Measurements from ENCODE around the gene CNNM4. TPM values are rescaled to one million over a fixed set of nuclear protein-coding genes. Genes with fewer than 3 reads are reported as not detected.

The CNNM4 gene
- total and polyA plus RNA-seq, 12 donors, result 4.3 to 59.7 (median 32.5) TPM

- no peaks in the 10 kb centered on the region for H3K27me3 ChIP-seq
- no peaks in the 10 kb centered on the region for H3K9me3 ChIP-seq
- peaks cover 0 to 53% (median 14%) of the 10 kb centered on the region in 9 donors for H3K4me1 ChIP-seq
- H3K4me3 ChIP-seq, result peak overlapping the region in 1 of 10 donors; percentile 18
- intact Hi-C loops (cut with DNase I), result no loop called here
- peaks cover 0 to 58% (median 0%) of the 10 kb centered on the region in 9 donors for H3K36me3 ChIP-seq
- H3K27ac ChIP-seq, result no peak overlapping the region
- ATAC-seq (peak in 1 of 8 donors; percentile 7), DNase-seq (no peak)
- 89% methylated on average over 37 of the region's 37 CpGs for WGBS, 2 donors
- TF ChIP-seq CTCF (IDR thresholded peaks at IDR 0.05), result no peak
Measured at GRCh38 chr2:96839875-96840850, 79.5 kb downstream of the CNNM4 start.

GRCh38 chr2:96841701-96842495 lies 81.2 kb downstream of the CNNM4 start:
- H3K9me3 ChIP-seq, result no peaks in the 10 kb centered on the region
- peak overlapping the region in 7 of 10 donors; percentile 39 to 83 (median 71) for H3K27ac ChIP-seq
- TF ChIP-seq CTCF (IDR thresholded peaks at IDR 0.05), result no peak
- 77 to 82% methylated on average over 15 to 16 of the region's 16 CpGs for WGBS, 2 donors
- intact Hi-C loops (cut with DNase I), result no loop called here
- H3K36me3 ChIP-seq, result peaks cover 0 to 51% (median 11%) of the 10 kb centered on the region in 9 donors
- peak overlapping the region in 6 of 10 donors; percentile 9 to 25 (median 18) for H3K4me3 ChIP-seq
- DNase-seq (no peak), ATAC-seq (peak in 5 of 8 donors; percentile 7 to 51 (median 36))
- H3K4me1 ChIP-seq, result peaks cover 0 to 53% (median 14%) of the 10 kb centered on the region in 9 donors
- no peaks in the 10 kb centered on the region for H3K27me3 ChIP-seq

- H3K4me3 ChIP-seq, result peak overlapping the region in 5 of 10 donors; percentile 9 to 25 (median 22)
- peaks cover 0 to 53% (median 14%) of the 10 kb centered on the region in 9 donors for H3K4me1 ChIP-seq
- DNase-seq, result peak; percentile 57 to 72
- H3K36me3 ChIP-seq, result peaks cover 0 to 51% (median 13%) of the 10 kb centered on the region in 9 donors
- no peak for TF ChIP-seq CTCF (IDR thresholded peaks at IDR 0.05)
- intact Hi-C loops (cut with DNase I), result no loop called here
- 43 to 66% methylated on average over 7 of the region's 7 CpGs for WGBS, 2 donors
- no peaks in the 10 kb centered on the region for H3K27me3 ChIP-seq
- peak; percentile 64 to 93 (median 82) for ATAC-seq
- H3K27ac ChIP-seq, result peak overlapping the region in 7 of 10 donors; percentile 39 to 83 (median 71)
- no peaks in the 10 kb centered on the region for H3K9me3 ChIP-seq
Measured at GRCh38 chr2:96842600-96842999, 81.9 kb downstream of the CNNM4 start.

All from heart right ventricle (tissue), 16 donors.